GM23248 (cell line): ENCODE measurements around the gene NACC2.

Experiments used
- EZH2 ChIP-seq: fragments of 200-600 bp; sonication (generic); IDR thresholded peaks from 2 replicates; pipeline ENCODE4 v1.6.1; 2018; ENCODE audit warnings: antibody characterized with exemption, mild to moderate bottlenecking; ENCODE audit not compliant: insufficient read depth, poor library complexity, severe bottlenecking
- EZH2phosphoT487 ChIP-seq: fragments of 200-600 bp; sonication (generic); IDR thresholded peaks from 2 replicates; pipeline ENCODE4 v1.6.1; 2018; ENCODE audit warnings: antibody characterized with exemption, moderate library complexity, mild to moderate bottlenecking, low read depth; ENCODE audit not compliant: insufficient read depth

DNA sequence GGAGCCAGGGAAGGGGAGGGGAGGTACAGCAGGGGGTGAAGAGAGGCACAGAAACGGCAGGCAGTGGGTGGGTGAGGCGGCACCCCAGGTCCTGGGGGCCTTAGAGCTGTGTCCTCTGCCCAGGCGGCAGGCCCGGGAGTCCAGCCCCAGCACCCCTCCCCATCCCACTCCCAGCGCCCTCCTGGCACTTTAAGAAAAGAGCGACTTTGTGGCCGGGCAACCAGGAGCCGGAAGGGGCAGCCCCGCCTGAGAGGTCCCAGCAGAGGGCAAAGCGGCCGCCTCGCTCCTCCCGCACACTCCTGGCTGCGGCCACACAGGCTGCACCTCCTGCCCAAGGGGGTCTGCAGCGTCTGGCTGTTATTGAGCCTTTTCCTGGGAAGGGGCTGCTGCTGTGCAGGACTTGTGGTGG lies 42.6 kb downstream of the NACC2 start:
- TF ChIP-seq EZH2 (no peak), EZH2phosphoT487 (no peak)
